Gastrocnemius medialis (tissue), 4 donors: ENCODE results near the gene FAM111B. TPM values are rescaled to one million over a fixed set of nuclear protein-coding genes. Genes with fewer than 3 reads are reported as not detected.
A peak's percentile ranks its signal among the peaks of the same experiment; 100 is the strongest.

Experiments used
- ATAC-seq, 2 donors: fragments of 150-250 bp; one replicate each; pipeline ENCODE4 v1.9.1; 2016
- DNase-seq, 2 donors: peaks; one replicate each; pipeline ENCODE4 v3.0.0-alpha.2; 2019
- H3K27ac ChIP-seq, 4 donors: fragments of 200-600 bp; sonication (generic); 1 replicate in 1 of 4; 2 replicates in 3 of 4; pipeline ENCODE4 v1.5.1; 2016 to 2018; ENCODE audit warnings: mild to moderate bottlenecking in 2 of 4, moderate library complexity in 1 of 4
- H3K27me3 ChIP-seq, 3 donors: fragments of 200-600 bp; sonication (generic) in 2 of 3; 1 replicate in 1 of 3; 2 replicates in 2 of 3; pipeline versions ENCODE4 v1.5.1 to v1.6.0; 2016 to 2019; ENCODE audit warnings: mild to moderate bottlenecking in 1 of 3, moderate library complexity in 1 of 3
- H3K36me3 ChIP-seq, 2 donors: fragments of 200-600 bp; sonication (generic) in 1 of 2; one replicate each; pipeline ENCODE4 v1.5.1; 2017 to 2018
- H3K4me1 ChIP-seq, 2 donors: fragments of 200-600 bp; sonication (generic) in 1 of 2; one replicate each; pipeline ENCODE4 v1.5.1; 2016 to 2017; ENCODE audit warnings: mild to moderate bottlenecking in 2 of 2
- H3K4me3 ChIP-seq, 4 donors: fragments of 200-600 bp; sonication (generic) in 3 of 4; 1 replicate in 1 of 4; 2 replicates in 3 of 4; pipeline ENCODE4 v1.5.1; 2016 to 2019; ENCODE audit warnings: mild to moderate bottlenecking in 2 of 4
- H3K9me3 ChIP-seq, 3 donors: fragments of 200-600 bp; sonication (generic) in 2 of 3; 1 replicate in 1 of 3; 2 replicates in 2 of 3; pipeline ENCODE4 v1.5.1; 2016 to 2019
- POLR2A ChIP-seq, 2 donors: fragments of 450-650 bp; IDR thresholded peaks; one replicate each; pipeline ENCODE4 v1.6.1; 2017; ENCODE audit warnings: antibody characterized with exemption in 2 of 2, mild to moderate bottlenecking in 2 of 2, moderate library complexity in 2 of 2
- in situ Hi-C, 4 donors: fragments of 200-750 bp; cut with MboI; loops; one replicate each; pipeline versions ENCODE4 v1.15.0 to v1.8.0; 2017; ENCODE audit warnings: low sequenced_read_pairs in 4 of 4
- intact Hi-C: fragments of 100-400 bp; cut with DNase I; formaldehyde crosslinking; loops from one replicate; pipeline ENCODE4 v1.15.1; 2023; ENCODE audit warnings: low total_unique reads
- total RNA-seq, 4 donors: library from RNA; depleted of rRNA; stranded (reverse); fragments of >200 nt; gene quantifications; one replicate each; pipeline versions ENCODE4 v1.1.0 to v1.2.3, GENCODE V29; 2016
- TF ChIP-seq, protein P1 (sequence below), 5 experiments: fragments of 450-650 bp in 3 of 5; fragments of 200-600 bp in 2 of 5; sonication (generic) in 2 of 5; IDR thresholded peaks in 4 of 5; conservative IDR thresholded peaks in 1 of 5; 1 replicate in 4 of 5; 2 replicates in 1 of 5; pipeline ENCODE4 v1.5.1; 2016 to 2019; ENCODE audit warnings: antibody characterized with exemption in 5 of 5, mild to moderate bottlenecking in 3 of 5, moderate library complexity in 3 of 5

Gene FAM111B
- total RNA-seq, 4 donors from 2014 or later: 0.31 TPM; not detected in 3

DNA sequence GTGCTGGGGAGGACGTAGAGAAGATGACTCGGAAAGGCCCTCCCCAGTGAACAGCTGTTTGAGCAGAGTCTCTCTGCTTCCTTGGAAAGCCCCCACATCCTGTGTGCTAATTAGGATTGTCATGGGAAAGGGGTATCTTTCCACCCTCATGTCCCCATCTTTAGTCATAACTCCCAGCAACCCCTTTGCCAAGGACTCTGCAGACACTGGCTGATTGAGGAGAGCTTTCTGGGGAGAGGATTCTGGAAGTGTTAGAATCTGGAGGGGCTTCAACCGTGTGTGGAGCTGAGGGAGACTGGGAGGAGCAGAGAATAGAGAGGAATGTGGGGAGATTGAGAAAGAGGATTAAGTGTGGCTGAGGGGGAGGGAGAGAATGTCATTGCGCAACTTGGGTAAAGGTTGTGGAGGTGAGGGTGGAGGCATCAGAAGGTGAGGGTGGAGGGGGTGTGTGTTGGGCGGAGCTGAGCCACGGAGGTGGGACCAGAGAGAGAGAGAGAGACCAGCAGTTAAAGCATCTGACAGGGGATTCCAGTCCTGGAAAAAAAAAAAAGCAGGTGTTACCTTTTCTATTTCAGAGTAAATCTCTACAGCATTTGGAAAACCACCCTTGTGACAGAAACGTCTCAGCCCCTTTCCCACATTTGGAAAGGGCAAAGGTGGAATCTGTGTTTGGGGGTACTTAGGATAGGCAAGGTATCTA lies 67.1 kb downstream of the FAM111B start:
- Histone ChIP-seq H3K4me1 (peaks cover 0 to 8% of the 10 kb centered on the region in 2 donors), H3K27ac (peak overlapping the region in 2 of 4 donors; percentile 23 to 27), H3K27me3 (peaks cover 4 to 14% (median 14%) of the 10 kb centered on the region in 3 donors), H3K9me3 (no peaks in the 10 kb centered on the region), H3K36me3 (no peaks in the 10 kb centered on the region), H3K4me3 (peak overlapping the region in 2 of 4 donors; percentile 52 to 58)
- intact Hi-C loops: loop anchor here (10.0 kb wide), 1 partner anchor 511 kb away; no protein-coding TSS in a partner anchor
- in situ Hi-C loops: loop anchor here in 2 of 4 donors (5.0 to 25.0 kb wide), 2 partner anchors 33 to 512 kb away; no protein-coding TSS in a partner anchor
- DNase-seq (no peak), ATAC-seq (no peak)
- TF ChIP-seq, protein P1, sequence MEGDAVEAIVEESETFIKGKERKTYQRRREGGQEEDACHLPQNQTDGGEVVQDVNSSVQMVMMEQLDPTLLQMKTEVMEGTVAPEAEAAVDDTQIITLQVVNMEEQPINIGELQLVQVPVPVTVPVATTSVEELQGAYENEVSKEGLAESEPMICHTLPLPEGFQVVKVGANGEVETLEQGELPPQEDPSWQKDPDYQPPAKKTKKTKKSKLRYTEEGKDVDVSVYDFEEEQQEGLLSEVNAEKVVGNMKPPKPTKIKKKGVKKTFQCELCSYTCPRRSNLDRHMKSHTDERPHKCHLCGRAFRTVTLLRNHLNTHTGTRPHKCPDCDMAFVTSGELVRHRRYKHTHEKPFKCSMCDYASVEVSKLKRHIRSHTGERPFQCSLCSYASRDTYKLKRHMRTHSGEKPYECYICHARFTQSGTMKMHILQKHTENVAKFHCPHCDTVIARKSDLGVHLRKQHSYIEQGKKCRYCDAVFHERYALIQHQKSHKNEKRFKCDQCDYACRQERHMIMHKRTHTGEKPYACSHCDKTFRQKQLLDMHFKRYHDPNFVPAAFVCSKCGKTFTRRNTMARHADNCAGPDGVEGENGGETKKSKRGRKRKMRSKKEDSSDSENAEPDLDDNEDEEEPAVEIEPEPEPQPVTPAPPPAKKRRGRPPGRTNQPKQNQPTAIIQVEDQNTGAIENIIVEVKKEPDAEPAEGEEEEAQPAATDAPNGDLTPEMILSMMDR (IDR thresholded peaks at IDR 0.05 in 4 of 5, conservative IDR thresholded peaks at IDR 0.05 in 1 of 5): no peak

DNA sequence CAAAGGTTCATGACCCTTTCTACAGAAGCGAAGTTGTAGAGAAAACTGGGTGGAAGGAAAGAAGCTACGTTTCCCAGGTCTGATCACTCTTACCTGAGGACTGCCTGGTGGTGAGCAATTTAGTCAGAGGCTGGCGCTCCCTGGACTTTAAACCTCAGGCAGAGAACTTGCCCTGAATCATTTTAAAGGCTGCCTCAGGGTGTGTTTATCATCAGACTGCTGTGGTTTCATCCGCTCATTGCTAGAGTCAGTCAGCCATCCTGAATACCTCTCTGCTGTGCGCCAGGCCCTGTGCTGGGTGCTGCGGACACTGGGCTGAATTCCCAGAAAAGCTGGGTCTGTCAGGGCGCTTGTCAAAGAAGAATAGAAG lies 67.6 kb downstream of the FAM111B start:
- no peak for ATAC-seq
- H3K27me3 ChIP-seq: peaks cover 4 to 14% (median 14%) of the 10 kb centered on the region in 3 donors
- no peak overlapping the region for H3K4me3 ChIP-seq
- no peak overlapping the region for H3K27ac ChIP-seq
- no peaks in the 10 kb centered on the region for H3K9me3 ChIP-seq
- peaks cover 0 to 8% of the 10 kb centered on the region in 2 donors for H3K4me1 ChIP-seq
- no peak for TF ChIP-seq POLR2A (IDR thresholded peaks at IDR 0.05)
- TF ChIP-seq, protein P1 (IDR thresholded peaks at IDR 0.05 in 4 of 5, conservative IDR thresholded peaks at IDR 0.05 in 1 of 5): no peak
- no peak for DNase-seq
- H3K36me3 ChIP-seq: no peaks in the 10 kb centered on the region
- intact Hi-C loops (loop anchor here (10.0 kb wide), 1 partner anchor 510 kb away; no protein-coding TSS in a partner anchor), in situ Hi-C loops (loop anchor here in 2 of 4 donors (5.0 to 25.0 kb wide), 2 partner anchors 33 to 512 kb away; no protein-coding TSS in a partner anchor)

DNA sequence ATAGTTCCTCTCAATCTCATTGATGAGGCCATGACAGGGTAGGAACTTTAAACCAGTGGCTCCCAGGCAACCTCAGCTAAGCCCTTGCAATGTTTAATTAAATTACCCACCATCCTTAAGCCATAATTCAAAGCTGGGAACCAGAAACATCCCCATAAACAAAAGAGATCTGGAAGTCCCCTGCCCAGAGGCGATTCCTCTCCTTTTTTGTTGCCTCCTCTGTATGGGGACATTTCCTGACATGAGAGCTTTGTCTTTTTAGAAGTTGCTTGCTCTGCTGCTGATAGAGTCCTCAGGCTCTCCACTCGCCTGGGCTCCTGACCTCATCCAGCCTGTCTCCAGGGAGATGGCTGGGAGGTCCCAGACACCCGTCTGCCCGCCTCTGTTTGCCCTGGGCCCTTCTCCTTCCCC lies 68.1 kb downstream of the FAM111B start:
- no peak for TF ChIP-seq POLR2A (IDR thresholded peaks at IDR 0.05)
- TF ChIP-seq, protein P1 (IDR thresholded peaks at IDR 0.05 in 4 of 5, conservative IDR thresholded peaks at IDR 0.05 in 1 of 5): no peak
- no peaks in the 10 kb centered on the region for H3K9me3 ChIP-seq
- H3K27ac ChIP-seq: peak overlapping the region in 1 of 4 donors; percentile 0
- H3K4me3 ChIP-seq: no peak overlapping the region
- ATAC-seq: no peak
- no peak for DNase-seq
- peaks cover 4 to 14% (median 14%) of the 10 kb centered on the region in 3 donors for H3K27me3 ChIP-seq
- in situ Hi-C loops: no loop called here
- H3K36me3 ChIP-seq: no peaks in the 10 kb centered on the region
- intact Hi-C loops: loop anchor here (10.0 kb wide), 1 partner anchor 510 kb away; no protein-coding TSS in a partner anchor
- peaks cover 0 to 8% of the 10 kb centered on the region in 2 donors for H3K4me1 ChIP-seq

GRCh38 chr11:59176330-59176729 lies 69.3 kb downstream of the FAM111B start:
- intact Hi-C loops: loop anchor here (10.0 kb wide), 1 partner anchor 508 kb away; no protein-coding TSS in a partner anchor
- TF ChIP-seq, protein P1 (IDR thresholded peaks at IDR 0.05 in 4 of 5, conservative IDR thresholded peaks at IDR 0.05 in 1 of 5): no peak
- no peak for TF ChIP-seq POLR2A (IDR thresholded peaks at IDR 0.05)
- no peak overlapping the region for H3K27ac ChIP-seq

More at GRCh38 chr11:59176330-59176729, 69.3 kb downstream of the FAM111B start:
- Histone ChIP-seq H3K27me3 (peaks cover 4 to 14% (median 14%) of the 10 kb centered on the region in 3 donors), H3K36me3 (no peaks in the 10 kb centered on the region), H3K9me3 (no peaks in the 10 kb centered on the region), H3K4me1 (peaks cover 0 to 8% of the 10 kb centered on the region in 2 donors), H3K4me3 (no peak overlapping the region)
- ATAC-seq (no peak), DNase-seq (no peak)
- in situ Hi-C loops: no loop called here

Other genes starting within 250 kb of the FAM111B start
- 1 to 10 TPM in 1 of 4 donors, under 1 TPM in 1, not detected in 2; 0.94 to 1.2 TPM for gene GLYATL1, start 167.7 kb upstream of the FAM111B start, total RNA-seq
- gene GLYATL1B, start 20.9 kb upstream of the FAM111B start, total RNA-seq: not detected
- gene FAM111A, start 35.6 kb downstream of the FAM111B start, total RNA-seq: 1 to 10 TPM; 2.0 to 7.0 (median 3.7) TPM
- gene DTX4, start 64.9 kb downstream of the FAM111B start, total RNA-seq: under 1 TPM; 0.15 to 0.91 (median 0.47) TPM
- 1 to 10 TPM; 1.9 to 7.0 (median 2.6) TPM for gene MPEG1, start 105.7 kb downstream of the FAM111B start, total RNA-seq